IPS-18a (cell line): ENCODE data around the gene MACROD2.

ENCODE experiments used
- H3K27ac ChIP-seq: one replicate; pipeline ENCODE4 v1.5.1; 2013; ENCODE audit warnings: low read length
- H3K27me3 ChIP-seq: one replicate; pipeline ENCODE4 v1.6.1; 2013; ENCODE audit warnings: mild to moderate bottlenecking, low read length; ENCODE audit not compliant: control insufficient read depth, insufficient read depth
- H3K36me3 ChIP-seq: one replicate; pipeline ENCODE4 v1.6.1; 2013; ENCODE audit warnings: low read depth, low read length; ENCODE audit not compliant: control insufficient read depth
- H3K4me1 ChIP-seq: one replicate; pipeline ENCODE4 v1.6.1; 2013; ENCODE audit warnings: low read depth, low read length; ENCODE audit not compliant: control insufficient read depth
- H3K4me3 ChIP-seq: one replicate; pipeline ENCODE4 v1.5.1; 2013; ENCODE audit warnings: low read length
- H3K9ac ChIP-seq: one replicate; pipeline ENCODE4 v1.6.1; 2013; ENCODE audit warnings: mild to moderate bottlenecking, low read length, moderate library complexity
- H3K9me3 ChIP-seq: one replicate; pipeline ENCODE4 v1.6.1; 2013; ENCODE audit warnings: low read depth, low read length; ENCODE audit not compliant: control insufficient read depth

The MACROD2 gene

GRCh38 chr20:15818651-15819071 lies 1823.3 kb downstream of the MACROD2 start:
- Histone ChIP-seq H3K9me3 (no peaks in the 10 kb centered on the region), H3K36me3 (no peaks in the 10 kb centered on the region), H3K27ac (no peak overlapping the region), H3K4me1 (peaks cover 8% of the 10 kb centered on the region), H3K9ac (no peak overlapping the region), H3K4me3 (no peak overlapping the region), H3K27me3 (no peaks in the 10 kb centered on the region)

GRCh38 chr20:15823718-15824117 lies 1828.4 kb downstream of the MACROD2 start:
- peaks cover 10% of the 10 kb centered on the region for H3K4me1 ChIP-seq
- no peaks in the 10 kb centered on the region for H3K27me3 ChIP-seq
- no peak overlapping the region for H3K9ac ChIP-seq
- no peak overlapping the region for H3K27ac ChIP-seq
- no peak overlapping the region for H3K4me3 ChIP-seq
- no peaks in the 10 kb centered on the region for H3K36me3 ChIP-seq
- H3K9me3 ChIP-seq: no peaks in the 10 kb centered on the region

- Histone ChIP-seq H3K4me1 (peaks cover 8% of the 10 kb centered on the region), H3K9ac (no peak overlapping the region), H3K27me3 (no peaks in the 10 kb centered on the region), H3K9me3 (no peaks in the 10 kb centered on the region), H3K4me3 (no peak overlapping the region), H3K27ac (no peak overlapping the region), H3K36me3 (no peaks in the 10 kb centered on the region)
These were observed 1832.3 kb downstream of the MACROD2 start for GRCh38 chr20:15827628-15828027.

GRCh38 chr20:15831201-15831600 lies 1835.9 kb downstream of the MACROD2 start:
- Histone ChIP-seq H3K4me3 (no peak overlapping the region), H3K9ac (no peak overlapping the region), H3K27me3 (no peaks in the 10 kb centered on the region), H3K9me3 (no peaks in the 10 kb centered on the region), H3K27ac (no peak overlapping the region), H3K4me1 (peaks cover 8% of the 10 kb centered on the region), H3K36me3 (no peaks in the 10 kb centered on the region)

GRCh38 chr20:15832512-15832911 lies 1837.2 kb downstream of the MACROD2 start:
- H3K4me1 ChIP-seq: peaks cover 5% of the 10 kb centered on the region
- H3K36me3 ChIP-seq: no peaks in the 10 kb centered on the region
- no peak overlapping the region for H3K4me3 ChIP-seq
- H3K9ac ChIP-seq: no peak overlapping the region
- H3K27me3 ChIP-seq: no peaks in the 10 kb centered on the region
- H3K9me3 ChIP-seq: no peaks in the 10 kb centered on the region
- H3K27ac ChIP-seq: no peak overlapping the region

- H3K36me3 ChIP-seq: no peaks in the 10 kb centered on the region
These were observed 1839.5 kb downstream of the MACROD2 start for GRCh38 chr20:15834857-15835256.

GRCh38 chr20:15835811-15836210 lies 1840.5 kb downstream of the MACROD2 start:
- no peak overlapping the region for H3K27ac ChIP-seq
- H3K4me1 ChIP-seq: no peaks in the 10 kb centered on the region
- H3K4me3 ChIP-seq: no peak overlapping the region
- H3K36me3 ChIP-seq: no peaks in the 10 kb centered on the region
- H3K9me3 ChIP-seq: no peaks in the 10 kb centered on the region
- H3K9ac ChIP-seq: no peak overlapping the region
- H3K27me3 ChIP-seq: no peaks in the 10 kb centered on the region

More at GRCh38 chr20:15834857-15835256, 1839.5 kb downstream of the MACROD2 start:
- H3K4me3 ChIP-seq: no peak overlapping the region
- no peak overlapping the region for H3K9ac ChIP-seq
- H3K9me3 ChIP-seq: no peaks in the 10 kb centered on the region
- no peaks in the 10 kb centered on the region for H3K27me3 ChIP-seq
- H3K4me1 ChIP-seq: no peaks in the 10 kb centered on the region
- no peak overlapping the region for H3K27ac ChIP-seq

GRCh38 chr20:15836634-15837033 lies 1841.3 kb downstream of the MACROD2 start:
- Histone ChIP-seq H3K4me3 (no peak overlapping the region), H3K27me3 (no peaks in the 10 kb centered on the region), H3K4me1 (peaks cover 3% of the 10 kb centered on the region), H3K27ac (no peak overlapping the region), H3K9me3 (no peaks in the 10 kb centered on the region), H3K9ac (no peak overlapping the region), H3K36me3 (no peaks in the 10 kb centered on the region)

GRCh38 chr20:15837563-15837962 lies 1842.2 kb downstream of the MACROD2 start:
- no peak overlapping the region for H3K9ac ChIP-seq

GRCh38 chr20:15838466-15838865 lies 1843.2 kb downstream of the MACROD2 start:
- Histone ChIP-seq H3K4me3 (no peak overlapping the region), H3K9me3 (no peaks in the 10 kb centered on the region), H3K9ac (no peak overlapping the region), H3K27ac (no peak overlapping the region), H3K4me1 (peaks cover 3% of the 10 kb centered on the region), H3K36me3 (no peaks in the 10 kb centered on the region), H3K27me3 (no peaks in the 10 kb centered on the region)

More at GRCh38 chr20:15837563-15837962, 1842.2 kb downstream of the MACROD2 start:
- Histone ChIP-seq H3K4me1 (peaks cover 3% of the 10 kb centered on the region), H3K36me3 (no peaks in the 10 kb centered on the region), H3K27ac (no peak overlapping the region), H3K4me3 (no peak overlapping the region), H3K9me3 (no peaks in the 10 kb centered on the region), H3K27me3 (no peaks in the 10 kb centered on the region)

GRCh38 chr20:15840636-15841301 lies 1845.5 kb downstream of the MACROD2 start:
- Histone ChIP-seq H3K9ac (no peak overlapping the region), H3K9me3 (no peaks in the 10 kb centered on the region), H3K4me3 (no peak overlapping the region), H3K4me1 (peaks cover 3% of the 10 kb centered on the region), H3K36me3 (no peaks in the 10 kb centered on the region), H3K27ac (no peak overlapping the region), H3K27me3 (no peaks in the 10 kb centered on the region)

- Histone ChIP-seq H3K27ac (no peak overlapping the region), H3K4me3 (no peak overlapping the region), H3K36me3 (no peaks in the 10 kb centered on the region), H3K27me3 (no peaks in the 10 kb centered on the region), H3K4me1 (peaks cover 3% of the 10 kb centered on the region), H3K9ac (no peak overlapping the region), H3K9me3 (no peaks in the 10 kb centered on the region)
These were observed 1847.6 kb downstream of the MACROD2 start for GRCh38 chr20:15842872-15843271.
